Measurements from ENCODE around the gene C6orf132. TPM values are rescaled to one million over a fixed set of nuclear protein-coding genes. Genes with fewer than 3 reads are reported as not detected.

C6orf132 gene
- total and polyA plus RNA-seq, 10 of the 15 experiments (the other 5 are each of a cell fraction or from before 2014, with no cell fraction given) = 0.04 to 0.05 TPM; not detected in 8

DNA sequence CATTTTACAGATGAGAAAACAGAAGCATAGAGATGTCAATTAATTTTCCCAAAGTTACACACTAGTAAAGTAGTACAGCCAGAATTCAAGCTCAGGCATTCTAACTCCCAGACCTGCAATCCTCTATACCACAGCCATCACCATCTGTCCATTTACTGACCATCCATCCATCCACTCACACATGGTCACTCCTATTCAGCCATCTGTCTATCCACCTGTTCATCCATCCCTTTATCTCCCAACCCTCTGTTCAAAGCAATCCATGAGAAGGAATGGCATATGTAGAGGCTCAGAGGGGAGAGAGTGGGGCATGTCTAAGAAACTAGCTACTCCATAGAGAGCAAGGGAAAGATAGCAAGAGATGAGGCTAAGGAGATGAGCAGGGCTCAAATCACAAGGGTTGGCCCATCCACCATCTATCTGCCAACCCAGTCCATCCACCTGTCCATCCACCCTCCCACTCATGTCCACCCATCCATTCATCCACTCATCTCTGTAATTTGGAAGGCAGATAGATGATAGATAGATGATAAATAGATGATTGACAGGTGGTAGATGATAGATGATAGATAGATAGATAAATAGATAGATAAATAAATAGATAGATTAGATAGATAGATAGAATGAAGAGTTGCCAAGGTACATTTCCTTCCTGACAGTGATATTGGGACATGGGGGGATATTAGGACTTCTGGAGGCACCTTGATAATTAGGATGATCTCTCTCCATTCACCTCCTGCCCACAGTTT, 12.2 kb upstream of the C6orf132 start:
- Histone ChIP-seq H4K20me1 (ENCODE audit: control insufficient read depth, insufficient read depth) (no peaks in the 10 kb centered on the region), H2AFZ (ENCODE audit: control insufficient read depth, low read depth, low read length) (no peak overlapping the region), H3K36me3 (ENCODE audit: control insufficient read depth in 2 of 2, insufficient read depth in 2 of 2, low read length in 1 of 2) (no peaks in the 10 kb centered on the region), H3K9ac (ENCODE audit: control insufficient read depth, insufficient read depth, low read length) (no peak overlapping the region), H3K79me2 (ENCODE audit: control insufficient read depth, insufficient read depth, low read length) (no peaks in the 10 kb centered on the region), H3K9me3 (replicated peaks; ENCODE audit: control insufficient read depth, insufficient read depth, low read length) (no peaks in the 10 kb centered on the region), H3K27ac (ENCODE audit: control insufficient read depth, insufficient read depth) (no peak overlapping the region), H3K4me2 (ENCODE audit: control insufficient read depth, insufficient read depth) (no peak overlapping the region), H3K4me3 (no peak overlapping the region), H3K4me1 (ENCODE audit: control insufficient read depth, insufficient read depth, low read length) (no peaks in the 10 kb centered on the region), H3K27me3 (replicated peaks in 1 of 2; ENCODE audit: control insufficient read depth in 2 of 2, insufficient read depth in 2 of 2, low read length in 1 of 2) (peaks cover 0 to 2% of the 10 kb centered on the region in 2 experiments; a peak in 2 of 4 replicates)
- no peak for TF ChIP-seq WRNIP1 (IDR thresholded peaks at IDR 0.05; ENCODE audit: borderline replicate concordance, low read depth, low read length)
- in situ Hi-C loops (cut with MboI) (no loop called here), intact Hi-C loops (cut with micrococcal nuclease; ENCODE audit: unreplicated experiment) (no loop called here)
- ChIA-PET POLR2A (no interaction called here), RAD21 (ENCODE audit: unreplicated experiment) (no interaction called here), SMC1A (ENCODE audit: uncharacterized antibody, unreplicated experiment) (interaction anchor here (1.0 kb wide), 1 partner anchor 18 kb away, joined by 5 read pairs; no protein-coding TSS in a partner anchor), CTCF (interaction anchor here (1.0 to 1.4 kb wide), 2 partner anchors 18 to 60 kb away, joined by 3 read pairs; no protein-coding TSS in a partner anchor)
- no TSS peak for BruUV-seq (replicated peaks)
- no peak for ATAC-seq
- no peak for DNase-seq (ENCODE audit: low read depth, low spot score)
- FAIRE-seq = no peak

DNA sequence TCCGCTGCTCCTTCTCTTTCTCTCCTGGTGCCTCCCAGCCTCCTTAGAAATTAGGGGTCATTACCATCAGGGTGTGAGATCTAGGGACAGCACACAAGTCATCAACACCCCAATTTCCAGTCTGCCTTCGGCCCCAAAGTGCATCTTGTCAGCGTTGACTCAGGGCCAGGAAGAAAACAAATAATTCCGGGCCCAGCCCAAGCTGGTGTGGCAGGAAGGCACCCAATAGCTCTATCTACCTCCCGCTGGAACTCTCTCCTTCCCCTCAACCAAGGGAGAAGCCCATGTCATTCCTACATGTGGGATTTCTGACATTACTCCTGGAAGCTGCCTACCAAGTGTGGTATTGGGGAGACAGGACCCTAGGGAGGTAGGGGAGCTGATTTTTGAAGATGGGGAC, 11.5 kb upstream of the C6orf132 start:
- CTCF ChIA-PET = interaction anchor here (1.0 to 1.4 kb wide), 2 partner anchors 17 to 61 kb away, joined by 3 read pairs; no protein-coding TSS in a partner anchor
- SMC1A ChIA-PET (ENCODE audit: uncharacterized antibody, unreplicated experiment) = interaction anchor here (1.0 kb wide), 1 partner anchor 17 kb away, joined by 5 read pairs; no protein-coding TSS in a partner anchor
- Histone ChIP-seq H3K4me3 (no peak overlapping the region), H3K4me1 (ENCODE audit: control insufficient read depth, insufficient read depth, low read length) (no peaks in the 10 kb centered on the region), H3K36me3 (ENCODE audit: control insufficient read depth in 2 of 2, insufficient read depth in 2 of 2, low read length in 1 of 2) (no peaks in the 10 kb centered on the region), H3K9me3 (replicated peaks; ENCODE audit: control insufficient read depth, insufficient read depth, low read length) (no peaks in the 10 kb centered on the region), H3K4me2 (ENCODE audit: control insufficient read depth, insufficient read depth) (no peak overlapping the region), H2AFZ (ENCODE audit: control insufficient read depth, low read depth, low read length) (no peak overlapping the region), H4K20me1 (ENCODE audit: control insufficient read depth, insufficient read depth) (no peaks in the 10 kb centered on the region), H3K27ac (ENCODE audit: control insufficient read depth, insufficient read depth) (no peak overlapping the region), H3K9ac (ENCODE audit: control insufficient read depth, insufficient read depth, low read length) (no peak overlapping the region), H3K27me3 (replicated peaks in 1 of 2; ENCODE audit: control insufficient read depth in 2 of 2, insufficient read depth in 2 of 2, low read length in 1 of 2) (peaks cover 0 to 2% of the 10 kb centered on the region in 2 experiments; a peak in 2 of 4 replicates), H3K79me2 (ENCODE audit: control insufficient read depth, insufficient read depth, low read length) (no peaks in the 10 kb centered on the region)
- ATAC-seq (no peak), FAIRE-seq (no peak), DNase-seq (ENCODE audit: low read depth, low spot score) (no peak)
- POLR2A ChIA-PET = interaction anchor here (0.5 kb wide), 1 partner anchor 587 kb away, joined by 4 read pairs; no protein-coding TSS in a partner anchor
- in situ Hi-C loops (cut with MboI) (no loop called here), intact Hi-C loops (cut with micrococcal nuclease; ENCODE audit: unreplicated experiment) (no loop called here)
- RAD21 ChIA-PET (ENCODE audit: unreplicated experiment) = no interaction called here
- TF ChIP-seq, protein P1, sequence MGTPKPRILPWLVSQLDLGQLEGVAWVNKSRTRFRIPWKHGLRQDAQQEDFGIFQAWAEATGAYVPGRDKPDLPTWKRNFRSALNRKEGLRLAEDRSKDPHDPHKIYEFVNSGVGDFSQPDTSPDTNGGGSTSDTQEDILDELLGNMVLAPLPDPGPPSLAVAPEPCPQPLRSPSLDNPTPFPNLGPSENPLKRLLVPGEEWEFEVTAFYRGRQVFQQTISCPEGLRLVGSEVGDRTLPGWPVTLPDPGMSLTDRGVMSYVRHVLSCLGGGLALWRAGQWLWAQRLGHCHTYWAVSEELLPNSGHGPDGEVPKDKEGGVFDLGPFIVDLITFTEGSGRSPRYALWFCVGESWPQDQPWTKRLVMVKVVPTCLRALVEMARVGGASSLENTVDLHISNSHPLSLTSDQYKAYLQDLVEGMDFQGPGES (IDR thresholded peaks at IDR 0.05) = no peak
- TF ChIP-seq CHD1 (IDR thresholded peaks at IDR 0.05; ENCODE audit: low read depth, low read length) (no peak), CBX3 (IDR thresholded peaks at IDR 0.05; ENCODE audit: borderline replicate concordance, low read depth) (no peak), TCF7 (IDR thresholded peaks at IDR 0.05; ENCODE audit: borderline replicate concordance) (no peak), BACH1 (IDR thresholded peaks at IDR 0.05; ENCODE audit: borderline replicate concordance) (no peak)
- TF ChIP-seq, protein P2, sequence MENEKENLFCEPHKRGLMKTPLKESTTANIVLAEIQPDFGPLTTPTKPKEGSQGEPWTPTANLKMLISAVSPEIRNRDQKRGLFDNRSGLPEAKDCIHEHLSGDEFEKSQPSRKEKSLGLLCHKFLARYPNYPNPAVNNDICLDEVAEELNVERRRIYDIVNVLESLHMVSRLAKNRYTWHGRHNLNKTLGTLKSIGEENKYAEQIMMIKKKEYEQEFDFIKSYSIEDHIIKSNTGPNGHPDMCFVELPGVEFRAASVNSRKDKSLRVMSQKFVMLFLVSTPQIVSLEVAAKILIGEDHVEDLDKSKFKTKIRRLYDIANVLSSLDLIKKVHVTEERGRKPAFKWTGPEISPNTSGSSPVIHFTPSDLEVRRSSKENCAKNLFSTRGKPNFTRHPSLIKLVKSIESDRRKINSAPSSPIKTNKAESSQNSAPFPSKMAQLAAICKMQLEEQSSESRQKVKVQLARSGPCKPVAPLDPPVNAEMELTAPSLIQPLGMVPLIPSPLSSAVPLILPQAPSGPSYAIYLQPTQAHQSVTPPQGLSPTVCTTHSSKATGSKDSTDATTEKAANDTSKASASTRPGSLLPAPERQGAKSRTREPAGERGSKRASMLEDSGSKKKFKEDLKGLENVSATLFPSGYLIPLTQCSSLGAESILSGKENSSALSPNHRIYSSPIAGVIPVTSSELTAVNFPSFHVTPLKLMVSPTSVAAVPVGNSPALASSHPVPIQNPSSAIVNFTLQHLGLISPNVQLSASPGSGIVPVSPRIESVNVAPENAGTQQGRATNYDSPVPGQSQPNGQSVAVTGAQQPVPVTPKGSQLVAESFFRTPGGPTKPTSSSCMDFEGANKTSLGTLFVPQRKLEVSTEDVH (IDR thresholded peaks at IDR 0.05; ENCODE audit: low read depth, partially characterized antibody) = no peak
- BruUV-seq (replicated peaks) = no TSS peak
- 39% methylated on average over 5 of the region's 5 CpGs for WGBS (ENCODE audit: insufficient coverage, insufficient replicate concordance, low lambda C conversion rate, missing lambda C conversion rate)

Measured in GM12878 (cell line).